Right lobe of liver (tissue), 6 donors: Measurements from ENCODE around the gene SLCO4A1. TPM values are rescaled to one million over a fixed set of nuclear protein-coding genes. Genes with fewer than 3 reads are reported as not detected.

ENCODE experiments used
- ATAC-seq, 4 donors: fragments of 200-7000 bp; cut with Tn5 transposase; one replicate each; pipeline ENCODE4 v1.9.1; 2020; ENCODE audit warnings: mild to moderate bottlenecking in 4 of 4, moderate library complexity in 4 of 4
- DNase-seq, 3 donors: peaks; one replicate each; pipeline ENCODE4 v3.0.0-alpha.2; 2020
- H3K27ac ChIP-seq, 3 donors: fragments of 200-600 bp; one replicate each; pipeline ENCODE4 v1.8.0; 2022
- H3K27me3 ChIP-seq, 2 donors: fragments of 200-600 bp; one replicate each; pipeline ENCODE4 v1.8.0; 2022
- H3K36me3 ChIP-seq, 4 donors: fragments of 200-600 bp; sonication (generic) in 1 of 4; one replicate each; pipeline versions ENCODE4 v1.5.1 to v1.8.0; 2017 to 2022; ENCODE audit warnings: control low read depth in 1 of 4
- H3K4me1 ChIP-seq, 4 donors: fragments of 200-600 bp; sonication (generic) in 1 of 4; one replicate each; pipeline versions ENCODE4 v1.5.1 to v1.8.0; 2017 to 2022; ENCODE audit warnings: control low read depth in 1 of 4
- H3K4me3 ChIP-seq, 3 donors: fragments of 200-600 bp; one replicate each; pipeline ENCODE4 v1.8.0; 2022
- H3K9me3 ChIP-seq, 4 donors: fragments of 200-600 bp; sonication (generic) in 1 of 4; one replicate each; pipeline versions ENCODE4 v1.5.1 to v1.8.0; 2017 to 2022; ENCODE audit warnings: control low read depth in 1 of 4
- CTCF ChIP-seq, 4 donors: fragments of 200-600 bp in 3 of 4; fragments of 450-650 bp in 1 of 4; IDR thresholded peaks; one replicate each; pipeline versions ENCODE4 v1.5.1 to v1.8.0; 2016 to 2022; ENCODE audit warnings: antibody characterized with exemption in 4 of 4, mild to moderate bottlenecking in 2 of 4
- POLR2A ChIP-seq: fragments of 450-650 bp; IDR thresholded peaks from one replicate; pipeline ENCODE4 v1.6.1; 2017; ENCODE audit warnings: antibody characterized with exemption, mild to moderate bottlenecking
- WGBS: methylation state at CpG from one replicate; pipeline ENCODE4 v1.1.6; 2018; ENCODE audit warnings: low coverage, low lambda C conversion rate; ENCODE audit not compliant: insufficient coverage; ENCODE audit errors: missing lambda C conversion rate; 5-methylcytosine and 5-hydroxymethylcytosine counted together
- intact Hi-C, 2 donors: fragments of 100-400 bp; cut with DNase I; formaldehyde crosslinking; loops; one replicate each; pipeline versions ENCODE4 v1.11.2 to v1.14.1; 2022
- total RNA-seq, 6 experiments: library from RNA; depleted of rRNA in 2 of 6; stranded (reverse); fragments of >200 nt in 2 of 6; fragmentation: NEBNext Ultra II Directional in 3 of 6; extraction: Animal tissue kit (Norgen Biotek cat#: 25700) in 3 of 6; gene quantifications; one replicate each; pipeline versions ENCODE4 v1.1.0 to v1.2.4, GENCODE V29; 2016 to 2023
- donor health status: DM: no; HTN: yes; CAD: no.
- donor health status: DM: no; HTN: no; CAD: no.
- donor health status: DM: no; HTN: no; CAD: no.
- donor health status: DM: no; HTN: yes; CAD: no.
- donor health status: DM: no; HTN: yes; CAD: no.

SLCO4A1 gene
- total RNA-seq, 6 experiments from 2014 or later: 0.93 to 8.8 (median 4.3) TPM

GRCh38 chr20:62608218-62608565 is 34.1 kb upstream of the SLCO4A1 start:
- H3K27ac ChIP-seq: no peak overlapping the region
- intact Hi-C loops: no loop called here
- DNase-seq (no peak), ATAC-seq (no peak)
- H3K36me3 ChIP-seq: no peaks in the 10 kb centered on the region
- no peaks in the 10 kb centered on the region for H3K9me3 ChIP-seq
- 70% methylated on average over 9 of the region's 14 CpGs for WGBS
- H3K4me1 ChIP-seq: peaks cover 0 to 13% (median 4%) of the 10 kb centered on the region in 4 donors
- no peak overlapping the region for H3K4me3 ChIP-seq
- no peak for TF ChIP-seq CTCF (IDR thresholded peaks at IDR 0.05)
- no peak for TF ChIP-seq POLR2A
- H3K27me3 ChIP-seq: no peaks in the 10 kb centered on the region

- Histone ChIP-seq H3K27me3 (no peaks in the 10 kb centered on the region), H3K9me3 (no peaks in the 10 kb centered on the region), H3K4me3 (no peak overlapping the region), H3K27ac (no peak overlapping the region), H3K36me3 (no peaks in the 10 kb centered on the region), H3K4me1 (peaks cover 0 to 2% (median 0%) of the 10 kb centered on the region in 4 donors)
- no peak for DNase-seq
- 63% methylated on average over 9 of the region's 11 CpGs for WGBS
- TF ChIP-seq CTCF (IDR thresholded peaks at IDR 0.05): no peak
- TF ChIP-seq POLR2A: no peak
- ATAC-seq: no peak
- intact Hi-C loops: no loop called here
Observed at GRCh38 chr20:62609279-62609720, 33.0 kb upstream of the SLCO4A1 start.

GRCh38 chr20:62609811-62610757 is 32.2 kb upstream of the SLCO4A1 start:
- Histone ChIP-seq H3K4me3 (no peak overlapping the region), H3K27ac (no peak overlapping the region), H3K27me3 (no peaks in the 10 kb centered on the region), H3K4me1 (no peaks in the 10 kb centered on the region), H3K9me3 (no peaks in the 10 kb centered on the region), H3K36me3 (no peaks in the 10 kb centered on the region)
- no peak for ATAC-seq
- WGBS: 82% methylated on average over 3 of the region's 22 CpGs
- intact Hi-C loops: no loop called here
- TF ChIP-seq POLR2A: no peak
- no peak for TF ChIP-seq CTCF (IDR thresholded peaks at IDR 0.05)
- DNase-seq: no peak

GRCh38 chr20:62611012-62611411 is 31.3 kb upstream of the SLCO4A1 start:
- Histone ChIP-seq H3K27me3 (no peaks in the 10 kb centered on the region), H3K4me3 (no peak overlapping the region), H3K9me3 (no peaks in the 10 kb centered on the region), H3K4me1 (no peaks in the 10 kb centered on the region), H3K36me3 (no peaks in the 10 kb centered on the region), H3K27ac (no peak overlapping the region)
- no peak for ATAC-seq
- no peak for DNase-seq
- TF ChIP-seq POLR2A (no peak), CTCF (IDR thresholded peaks at IDR 0.05) (no peak)
- intact Hi-C loops: no loop called here
- WGBS: 80% methylated on average over 1 of the region's 2 CpGs
